Skeletal muscle cell (primary cell): ENCODE results near the gene MRPL30.
A peak's percentile ranks its signal among the peaks of the same experiment; 100 is the strongest.
"Not testable (repeated sequence)": the region's sequence is repeated elsewhere in the genome, so short reads cannot be mapped to it uniquely, and the experiment has no call there.

ENCODE experiments used
- DNase-seq: peaks from one replicate; pipeline ENCODE4 v3.0.0-alpha.2; 2010; ENCODE audit warnings: low read depth
- H3K4me3 ChIP-seq: 2 replicates; pipeline ENCODE4 v1.5.1; 2011; ENCODE audit warnings: low read depth, mild to moderate bottlenecking, control low read depth, low read length, moderate library complexity

Gene MRPL30

GRCh38 chr2:99180755-99181623, at the start of gene MRPL30, which contains the start of gene MITD1:
TSS of gene MRPL30 (plus strand) at chr2:99181184. CDS start at chr2:99186204, 5,020 bp downstream.
TSS of gene MITD1 (minus strand) at chr2:99181058. CDS start at chr2:99180981, 77 bp downstream.
- DNase-seq = peak; percentile 83
- peak within 1 kb of the TSS; percentile 63 for H3K4me3 ChIP-seq

- DNase-seq, H3K4me3 ChIP-seq: not testable (repeated sequence)
Measured at GRCh38 chr2:99135044-99135556, 45.9 kb upstream of the MRPL30 start.

GRCh38 chr2:99139003-99139402, 42.0 kb upstream of the MRPL30 start:
- H3K4me3 ChIP-seq = no peak overlapping the region
- no peak for DNase-seq

GRCh38 chr2:99140056-99140859, 40.7 kb upstream of the MRPL30 start:
- peak overlapping the region; percentile 87 for H3K4me3 ChIP-seq

GRCh38 chr2:99140860-99141109, 40.2 kb upstream of the MRPL30 start:
- no peak for DNase-seq
- H3K4me3 ChIP-seq = peak overlapping the region; percentile 87

More at GRCh38 chr2:99140056-99140859, 40.7 kb upstream of the MRPL30 start:
- DNase-seq = no peak

GRCh38 chr2:99141110-99142108, 39.6 kb upstream of the MRPL30 start, which contains the start of gene C2orf15:
TSS of gene C2orf15 (plus strand) at chr2:99141707. CDS start at chr2:99150559, 8,852 bp downstream.
- H3K4me3 ChIP-seq = peak within 1 kb of the TSS; percentile 87
- DNase-seq = peak; percentile 50

- DNase-seq = no peak
- no peak overlapping the region for H3K4me3 ChIP-seq
Measured at GRCh38 chr2:99150706-99151105, 30.3 kb upstream of the MRPL30 start.

- DNase-seq = no peak
- H3K4me3 ChIP-seq = no peak overlapping the region
Measured at GRCh38 chr2:99152199-99152895, 28.6 kb upstream of the MRPL30 start.

- DNase-seq = no peak
- peak overlapping the region; percentile 86 for H3K4me3 ChIP-seq
Measured at GRCh38 chr2:99153921-99154604, 26.9 kb upstream of the MRPL30 start.

- peak within 1 kb of the TSS; percentile 86 for H3K4me3 ChIP-seq
- DNase-seq = peak; percentile 60
Measured at GRCh38 chr2:99154643-99155536, 26.1 kb upstream of the MRPL30 start, which contains the start of the genes LIPT1 and TSGA10. TSS of gene LIPT1 (plus strand) at chr2:99154967. CDS start at chr2:99161958, 6,991 bp downstream. TSS of gene TSGA10 (minus strand) at chr2:99154942. CDS start at chr2:99109439, 45,503 bp downstream.

- no peak overlapping the region for H3K4me3 ChIP-seq
- no peak for DNase-seq
Measured at GRCh38 chr2:99156891-99157290, 24.1 kb upstream of the MRPL30 start.

GRCh38 chr2:99158599-99158998, 22.4 kb upstream of the MRPL30 start:
- DNase-seq = no peak
- no peak overlapping the region for H3K4me3 ChIP-seq

GRCh38 chr2:99159594-99159993, 21.4 kb upstream of the MRPL30 start:
- H3K4me3 ChIP-seq = no peak overlapping the region
- DNase-seq = no peak

- DNase-seq = no peak
- H3K4me3 ChIP-seq = no peak overlapping the region
Measured at GRCh38 chr2:99166218-99166617, 14.8 kb upstream of the MRPL30 start.

- no peak overlapping the region for H3K4me3 ChIP-seq
- DNase-seq = no peak
Measured at GRCh38 chr2:99169534-99169933, 11.4 kb upstream of the MRPL30 start.

GRCh38 chr2:99171377-99172140, 9.4 kb upstream of the MRPL30 start:
- H3K4me3 ChIP-seq = no peak overlapping the region
- no peak for DNase-seq
